CD4-positive, alpha-beta memory T cell (primary cell): Measurements from ENCODE around the gene TSPAN14. TPM values are rescaled to one million over a fixed set of nuclear protein-coding genes. Genes with fewer than 3 reads are reported as not detected.
A peak's percentile ranks its signal among the peaks of the same experiment; 100 is the strongest.

Experiments used
- CTCF ChIA-PET: fragments of 350-600 bp; sonication (Branson Sonifier 250); formaldehyde crosslinking; loops from one replicate; lab custom pipeline; 2021; ENCODE audit warnings: inconsistent platforms; ENCODE audit not compliant: partially characterized antibody; lab: Charles Lee
- POLR2A ChIA-PET: fragments of 350-600 bp; sonication (Branson Sonifier 250); formaldehyde crosslinking; loops from one replicate; lab custom pipeline; 2021; ENCODE audit not compliant: partially characterized antibody; lab: Charles Lee
- DNase-seq, 5 donors: peaks; one replicate each; pipeline versions ENCODE4 v3.0.0 to v3.0.0-alpha.2; 2020 to 2022; ENCODE audit warnings: mixed read lengths in 1 of 5
- H3K27ac ChIP-seq: one replicate; pipeline ENCODE4 v1.7.0; 2013; ENCODE audit warnings: low read depth, low read length
- H3K27me3 ChIP-seq: 2 replicates; pipeline ENCODE4 v1.7.0; 2013; ENCODE audit warnings: mild to moderate bottlenecking, low read length, moderate library complexity; ENCODE audit not compliant: insufficient read depth
- H3K36me3 ChIP-seq: 2 replicates; pipeline ENCODE4 v1.7.0; 2013; ENCODE audit warnings: mild to moderate bottlenecking, low read length, moderate library complexity; ENCODE audit not compliant: insufficient read depth
- H3K4me1 ChIP-seq: 2 replicates; pipeline ENCODE4 v1.7.0; 2013; ENCODE audit warnings: mild to moderate bottlenecking, low read length, moderate library complexity; ENCODE audit not compliant: insufficient read depth
- H3K4me3 ChIP-seq, 2 donors: one replicate each; pipeline ENCODE4 v1.7.0; 2013; ENCODE audit warnings: low read length in 2 of 2, mild to moderate bottlenecking in 1 of 2
- H3K9me3 ChIP-seq, 2 donors: one replicate each; pipeline ENCODE4 v1.7.0; 2013; ENCODE audit warnings: low read length in 2 of 2, control low read depth in 1 of 2; ENCODE audit not compliant: control insufficient read depth in 1 of 2
- H3K27ac Mint-ChIP-seq, 7 donors: one replicate each; pipeline ENCODE4 v1.8.0; 2020 to 2021; ENCODE audit warnings: mixed read lengths in 7 of 7, mild to moderate bottlenecking in 6 of 7, inconsistent platforms in 3 of 7, moderate library complexity in 3 of 7
- H3K27me3 Mint-ChIP-seq, 2 donors: one replicate each; pipeline ENCODE4 v1.8.0; 2020 to 2021; ENCODE audit warnings: mixed read lengths in 2 of 2
- H3K36me3 Mint-ChIP-seq, 2 donors: one replicate each; pipeline ENCODE4 v1.8.0; 2020 to 2021; ENCODE audit warnings: mixed read lengths in 2 of 2, inconsistent platforms in 1 of 2, mild to moderate bottlenecking in 1 of 2
- H3K4me1 Mint-ChIP-seq, 4 donors: one replicate each; pipeline ENCODE4 v1.8.0; 2020 to 2021; ENCODE audit warnings: mixed read lengths in 4 of 4, mild to moderate bottlenecking in 1 of 4
- H3K4me3 Mint-ChIP-seq, 8 donors: one replicate each; pipeline ENCODE4 v1.8.0; 2020 to 2021; ENCODE audit warnings: mixed read lengths in 8 of 8, mild to moderate bottlenecking in 7 of 8, moderate library complexity in 6 of 8, inconsistent platforms in 3 of 8
- H3K9me3 Mint-ChIP-seq, 8 donors: one replicate each; pipeline ENCODE4 v1.8.0; 2020 to 2021; ENCODE audit warnings: mixed read lengths in 8 of 8, mild to moderate bottlenecking in 5 of 8, inconsistent platforms in 3 of 8, moderate library complexity in 1 of 8
- intact Hi-C: fragments of 100-400 bp; cut with micrococcal nuclease; formaldehyde crosslinking; loops from one replicate; pipeline ENCODE4 v1.15.1; 2023
- polyA plus RNA-seq, 2 donors: library from polyadenylated mRNA; unstranded; fragments of 300-500 nt; fragmentation: Illumina TruSeq; gene quantifications; one replicate each; pipeline ENCODE4 v1.2.3, GENCODE V29; 2021
- total RNA-seq, 2 experiments: library from RNA; stranded (reverse); gene quantifications; one replicate each; pipeline ENCODE4 v1.2.3, GENCODE V29; 2021

The TSPAN14 gene
- total and polyA plus RNA-seq, 4 experiments from 2014 or later, result 148 to 246 (median 152) TPM

DNA sequence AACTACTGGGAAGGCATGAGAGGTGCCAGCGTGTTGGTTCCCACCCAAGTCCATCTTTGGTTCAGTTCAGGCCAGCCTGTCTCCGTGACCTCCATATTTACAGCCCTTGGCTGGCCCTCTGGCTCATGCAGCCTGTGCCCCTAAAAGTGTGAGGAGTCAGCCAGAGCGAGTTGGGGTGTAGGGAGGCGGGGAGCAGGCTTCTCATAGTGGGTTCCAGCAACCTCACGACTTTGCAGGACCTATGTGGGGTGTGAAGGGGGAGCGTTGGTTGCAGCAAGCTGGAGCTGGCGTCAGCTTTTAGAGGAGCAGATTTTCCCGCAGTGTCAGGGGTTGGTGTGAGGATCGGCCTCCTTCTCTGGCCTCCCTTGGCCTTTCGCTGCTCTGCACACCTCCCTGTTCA, 9.8 kb downstream of the TSPAN14 start:
- Histone ChIP-seq H3K4me1 (peaks cover 99% of the 10 kb centered on the region), H3K27me3 (no peaks in the 10 kb centered on the region), H3K4me3 (peak overlapping the region; percentile 48 to 58), H3K27ac (peak overlapping the region; percentile 83), H3K9me3 (no peaks in the 10 kb centered on the region), H3K36me3 (no peaks in the 10 kb centered on the region)
- intact Hi-C loops, result no loop called here
- ChIA-PET CTCF (interaction anchor here (0.7 to 20.7 kb wide), 8 partner anchors 9 to 82 kb away, joined by 3 to 516 read pairs (median 19); no protein-coding TSS in a partner anchor), POLR2A (interaction anchor here (21.5 to 31.9 kb wide), 4 partner anchors 4 to 37 kb away, joined by 598 to 906 read pairs (median 656); partner anchors contain the start of gene TSPAN14)
- peak overlapping the region; percentile 93 to 100 (median 96) for H3K27ac Mint-ChIP-seq
- H3K9me3 Mint-ChIP-seq, result peaks cover 0 to 1% (median 0%) of the 10 kb centered on the region in 8 donors
- H3K36me3 Mint-ChIP-seq, result peaks cover 11 to 25% of the 10 kb centered on the region in 2 donors
- DNase-seq, result no peak
- H3K27me3 Mint-ChIP-seq, result no peaks in the 10 kb centered on the region
- peaks cover 82 to 100% (median 92%) of the 10 kb centered on the region in 4 donors for H3K4me1 Mint-ChIP-seq
- H3K4me3 Mint-ChIP-seq, result peak overlapping the region; percentile 76 to 100 (median 96)

DNA sequence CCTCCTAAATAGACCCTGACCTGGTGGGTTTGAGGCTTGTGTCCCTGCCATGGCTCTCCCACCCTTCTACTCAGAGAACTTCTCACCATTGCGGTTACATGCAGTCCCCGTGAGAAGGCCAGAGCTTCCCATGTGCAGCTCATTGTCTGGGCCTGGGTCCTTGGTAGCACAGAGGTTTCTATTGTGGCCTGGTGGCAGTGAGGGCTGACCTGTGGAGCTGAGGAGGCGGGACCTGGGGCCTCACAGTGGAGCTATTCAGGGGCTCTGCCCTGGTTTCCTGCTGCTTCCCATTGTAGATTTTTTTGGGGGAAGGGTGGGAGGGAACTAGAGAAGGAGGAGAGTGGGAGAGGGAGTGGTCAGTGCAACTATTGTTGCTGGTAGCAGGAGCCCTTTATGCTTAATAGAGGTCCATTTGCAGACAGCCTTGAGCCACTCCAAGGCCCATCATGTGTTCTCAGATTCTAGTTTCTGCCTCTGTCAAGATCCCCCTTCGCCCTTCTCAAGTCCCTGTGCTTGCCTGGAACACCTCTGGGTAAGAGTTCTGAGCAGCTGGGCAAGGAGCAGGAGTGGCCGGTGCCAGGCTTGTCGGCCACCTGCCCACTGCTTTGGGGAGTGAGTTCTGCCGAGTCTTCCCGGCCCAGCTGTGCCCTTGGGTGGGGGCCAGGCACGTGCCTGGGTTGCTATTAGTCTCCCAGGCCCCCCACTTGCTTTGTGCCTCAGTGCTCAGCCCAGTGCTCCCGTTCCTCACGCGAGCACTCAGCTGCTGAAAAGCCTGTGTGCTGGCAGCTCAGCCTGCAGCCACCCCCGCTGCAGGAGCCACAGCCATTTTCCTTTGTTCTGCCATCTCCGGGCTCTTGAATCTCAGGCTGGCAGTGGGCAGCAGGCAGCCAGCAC, 10.7 kb downstream of the TSPAN14 start:
- intact Hi-C loops, result loop anchor here (1.0 to 5.0 kb wide), 2 partner anchors 10 to 263 kb away; no protein-coding TSS in a partner anchor
- Mint-ChIP-seq H3K27ac (peak overlapping the region; percentile 93 to 100 (median 96)), H3K4me1 (peaks cover 79 to 100% (median 93%) of the 10 kb centered on the region in 4 donors), H3K9me3 (peaks cover 0 to 1% (median 0%) of the 10 kb centered on the region in 8 donors), H3K36me3 (peaks cover 10 to 28% of the 10 kb centered on the region in 2 donors), H3K27me3 (no peaks in the 10 kb centered on the region), H3K4me3 (peak overlapping the region; percentile 83 to 100 (median 96))
- POLR2A ChIA-PET, result interaction anchor here (1.2 to 31.9 kb wide), 5 partner anchors 3 to 36 kb away, joined by 10 to 906 read pairs (median 598); partner anchors contain the start of gene TSPAN14
- H3K4me1 ChIP-seq, result peaks cover 100% of the 10 kb centered on the region
- H3K27me3 ChIP-seq, result no peaks in the 10 kb centered on the region
- H3K36me3 ChIP-seq, result no peaks in the 10 kb centered on the region
- H3K9me3 ChIP-seq, result no peaks in the 10 kb centered on the region
- peak overlapping the region; percentile 83 for H3K27ac ChIP-seq
- no peak for DNase-seq
- peak overlapping the region; percentile 48 to 58 for H3K4me3 ChIP-seq
- CTCF ChIA-PET, result interaction anchor here (0.7 to 20.7 kb wide), 10 partner anchors 7 to 87 kb away, joined by 3 to 516 read pairs (median 19); no protein-coding TSS in a partner anchor

DNA sequence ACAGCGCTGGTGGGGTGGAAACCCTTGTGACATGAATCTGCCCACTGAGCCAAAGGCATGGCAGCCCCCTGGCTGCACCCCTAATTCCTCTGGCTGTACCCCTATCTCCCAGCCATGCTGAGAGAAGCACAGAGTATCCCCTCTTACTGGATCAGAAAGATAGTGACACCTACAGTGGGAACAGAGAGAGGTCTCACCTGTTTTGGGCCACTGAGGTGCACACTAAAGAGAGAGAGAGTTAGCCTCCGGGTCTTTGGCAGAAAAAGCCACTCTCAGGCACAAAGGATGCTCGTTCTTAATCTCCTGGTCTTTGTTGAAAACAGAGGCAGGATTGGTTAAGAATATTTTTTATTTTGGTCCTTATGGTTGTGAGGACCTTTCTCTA, 11.3 kb downstream of the TSPAN14 start:
- Mint-ChIP-seq H3K36me3 (peaks cover 13 to 30% of the 10 kb centered on the region in 2 donors), H3K27ac (peak overlapping the region; percentile 93 to 100 (median 96)), H3K4me3 (peak overlapping the region; percentile 83 to 100 (median 94)), H3K4me1 (peaks cover 75 to 99% (median 91%) of the 10 kb centered on the region in 4 donors), H3K27me3 (no peaks in the 10 kb centered on the region), H3K9me3 (peaks cover 0 to 1% (median 0%) of the 10 kb centered on the region in 8 donors)
- no peaks in the 10 kb centered on the region for H3K36me3 ChIP-seq
- intact Hi-C loops, result loop anchor here (1.0 to 5.0 kb wide), 2 partner anchors 10 to 263 kb away; no protein-coding TSS in a partner anchor
- ChIA-PET POLR2A (interaction anchor here (1.2 to 31.9 kb wide), 5 partner anchors 9 to 36 kb away, joined by 7 to 906 read pairs (median 598); partner anchors contain the start of gene TSPAN14), CTCF (interaction anchor here (1.1 to 20.7 kb wide), 9 partner anchors 7 to 87 kb away, joined by 3 to 516 read pairs (median 31); no protein-coding TSS in a partner anchor)
- peak overlapping the region; percentile 83 for H3K27ac ChIP-seq
- H3K27me3 ChIP-seq, result no peaks in the 10 kb centered on the region
- H3K4me3 ChIP-seq, result peak overlapping the region in 1 of 2 donors; percentile 48
- DNase-seq, result no peak
- H3K4me1 ChIP-seq, result peaks cover 100% of the 10 kb centered on the region
- no peaks in the 10 kb centered on the region for H3K9me3 ChIP-seq

DNA sequence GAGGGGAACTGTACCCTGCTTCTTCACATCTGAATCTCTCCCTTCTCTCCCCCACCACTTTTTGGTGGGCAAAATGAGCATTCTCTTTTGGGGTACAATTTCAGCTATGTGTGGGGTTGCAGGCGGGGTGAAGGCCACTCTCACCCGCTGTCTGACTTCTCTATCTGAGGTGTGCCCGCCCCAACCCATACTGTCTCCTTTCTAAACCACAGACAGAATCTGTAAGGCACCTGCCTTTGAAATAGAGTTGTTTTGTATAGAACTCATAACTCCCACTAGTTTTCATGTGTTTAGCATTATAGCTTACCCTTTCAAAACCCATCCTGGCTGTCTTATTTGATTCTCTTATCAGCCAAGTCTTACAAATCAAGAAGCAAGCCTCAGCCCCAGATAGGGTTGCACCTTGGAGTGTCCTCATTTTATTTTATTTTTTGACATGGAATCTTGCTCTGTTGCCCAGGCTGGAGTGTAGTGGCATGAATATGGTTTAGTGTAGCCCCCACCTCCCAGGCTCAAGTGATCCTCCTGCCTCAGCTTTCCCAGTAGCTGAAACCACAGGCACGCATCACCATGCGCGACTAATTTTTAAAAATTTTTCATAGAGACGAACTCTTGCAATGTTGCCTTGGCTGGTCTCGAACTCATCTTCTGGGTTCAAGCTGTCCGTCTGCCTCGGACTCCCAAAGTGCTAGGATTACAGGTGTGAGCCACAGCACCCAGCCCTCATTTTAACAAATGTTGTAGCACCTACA, 11.9 kb downstream of the TSPAN14 start:
- DNase-seq, result peak; percentile 66 to 84 (median 71)
- no peaks in the 10 kb centered on the region for H3K27me3 ChIP-seq
- Mint-ChIP-seq H3K36me3 (peaks cover 15 to 34% of the 10 kb centered on the region in 2 donors), H3K4me1 (peaks cover 74 to 99% (median 91%) of the 10 kb centered on the region in 4 donors), H3K27ac (peak overlapping the region; percentile 93 to 100 (median 96)), H3K9me3 (peaks cover 0 to 1% (median 0%) of the 10 kb centered on the region in 8 donors), H3K27me3 (no peaks in the 10 kb centered on the region), H3K4me3 (peak overlapping the region; percentile 83 to 100 (median 94))
- peak overlapping the region; percentile 83 for H3K27ac ChIP-seq
- H3K36me3 ChIP-seq, result no peaks in the 10 kb centered on the region
- H3K4me1 ChIP-seq, result peaks cover 100% of the 10 kb centered on the region
- ChIA-PET POLR2A (interaction anchor here (1.1 to 31.9 kb wide), 7 partner anchors 9 to 49 kb away, joined by 3 to 906 read pairs (median 10); partner anchors contain the start of gene TSPAN14), CTCF (interaction anchor here (1.0 to 20.7 kb wide), 10 partner anchors 8 to 88 kb away, joined by 3 to 516 read pairs (median 18); no protein-coding TSS in a partner anchor)
- intact Hi-C loops, result loop anchor here (1.0 to 5.0 kb wide), 4 partner anchors 11 to 264 kb away; no protein-coding TSS in a partner anchor
- H3K4me3 ChIP-seq, result peak overlapping the region; percentile 33 to 48
- no peaks in the 10 kb centered on the region for H3K9me3 ChIP-seq

DNA sequence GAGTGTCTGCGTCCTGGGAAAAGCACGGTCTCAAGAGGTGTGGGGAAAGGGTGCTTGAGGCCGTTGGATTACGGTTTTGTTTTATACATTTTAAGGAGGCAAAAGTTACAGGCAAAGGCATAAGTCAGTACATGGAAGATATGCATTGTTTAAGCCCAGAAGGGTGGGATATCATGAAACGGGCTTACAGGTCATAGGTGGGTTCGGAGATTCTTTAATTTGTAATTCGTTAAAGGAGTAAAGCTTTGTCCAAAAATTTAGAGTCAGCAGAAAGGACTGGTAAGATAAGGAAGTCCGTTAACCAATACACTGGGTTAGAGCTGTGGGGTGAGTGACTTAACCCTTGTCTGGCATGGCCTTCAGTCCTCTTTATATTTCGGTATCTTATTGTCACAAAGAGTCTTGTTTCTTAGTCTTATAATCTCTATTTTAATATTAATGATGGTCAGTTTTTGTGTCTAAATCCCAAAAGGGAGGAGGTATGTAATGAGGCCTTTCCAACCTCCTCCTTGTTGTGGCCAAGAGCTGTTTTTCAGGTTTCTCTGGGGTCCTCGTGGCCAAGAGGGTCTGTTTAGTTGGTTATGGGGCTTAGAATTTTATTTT, 12.7 kb downstream of the TSPAN14 start:
- Mint-ChIP-seq H3K27ac (peak overlapping the region; percentile 93 to 100 (median 96)), H3K27me3 (no peaks in the 10 kb centered on the region), H3K4me3 (peak overlapping the region; percentile 83 to 100 (median 94)), H3K36me3 (peaks cover 19 to 35% of the 10 kb centered on the region in 2 donors), H3K9me3 (peaks cover 0 to 1% (median 0%) of the 10 kb centered on the region in 8 donors), H3K4me1 (peaks cover 74 to 99% (median 91%) of the 10 kb centered on the region in 4 donors)
- no peaks in the 10 kb centered on the region for H3K36me3 ChIP-seq
- DNase-seq, result no peak
- H3K4me1 ChIP-seq, result peaks cover 100% of the 10 kb centered on the region
- intact Hi-C loops, result loop anchor here (1.0 to 5.0 kb wide), 3 partner anchors 18 to 265 kb away; no protein-coding TSS in a partner anchor
- H3K4me3 ChIP-seq, result peak overlapping the region; percentile 33 to 48
- peak overlapping the region; percentile 83 for H3K27ac ChIP-seq
- CTCF ChIA-PET, result interaction anchor here (1.0 to 20.7 kb wide), 8 partner anchors 8 to 37 kb away, joined by 4 to 516 read pairs (median 52); no protein-coding TSS in a partner anchor
- POLR2A ChIA-PET, result interaction anchor here (1.1 to 31.9 kb wide), 9 partner anchors 10 to 279 kb away, joined by 3 to 906 read pairs (median 7); partner anchors contain the start of gene TSPAN14
- no peaks in the 10 kb centered on the region for H3K27me3 ChIP-seq
- no peaks in the 10 kb centered on the region for H3K9me3 ChIP-seq
